ENCODE results near the gene CASP8AP2. TPM values are rescaled to one million over a fixed set of nuclear protein-coding genes. Genes with fewer than 3 reads are reported as not detected.
A peak's percentile ranks its signal among the peaks of the same experiment; 100 is the strongest.

Gene CASP8AP2
- total and polyA plus RNA-seq, 9 of the 15 experiments (the other 6 are each of a cell fraction or from before 2014, with no cell fraction given): 10.6 to 30.0 (median 19.1) TPM

DNA sequence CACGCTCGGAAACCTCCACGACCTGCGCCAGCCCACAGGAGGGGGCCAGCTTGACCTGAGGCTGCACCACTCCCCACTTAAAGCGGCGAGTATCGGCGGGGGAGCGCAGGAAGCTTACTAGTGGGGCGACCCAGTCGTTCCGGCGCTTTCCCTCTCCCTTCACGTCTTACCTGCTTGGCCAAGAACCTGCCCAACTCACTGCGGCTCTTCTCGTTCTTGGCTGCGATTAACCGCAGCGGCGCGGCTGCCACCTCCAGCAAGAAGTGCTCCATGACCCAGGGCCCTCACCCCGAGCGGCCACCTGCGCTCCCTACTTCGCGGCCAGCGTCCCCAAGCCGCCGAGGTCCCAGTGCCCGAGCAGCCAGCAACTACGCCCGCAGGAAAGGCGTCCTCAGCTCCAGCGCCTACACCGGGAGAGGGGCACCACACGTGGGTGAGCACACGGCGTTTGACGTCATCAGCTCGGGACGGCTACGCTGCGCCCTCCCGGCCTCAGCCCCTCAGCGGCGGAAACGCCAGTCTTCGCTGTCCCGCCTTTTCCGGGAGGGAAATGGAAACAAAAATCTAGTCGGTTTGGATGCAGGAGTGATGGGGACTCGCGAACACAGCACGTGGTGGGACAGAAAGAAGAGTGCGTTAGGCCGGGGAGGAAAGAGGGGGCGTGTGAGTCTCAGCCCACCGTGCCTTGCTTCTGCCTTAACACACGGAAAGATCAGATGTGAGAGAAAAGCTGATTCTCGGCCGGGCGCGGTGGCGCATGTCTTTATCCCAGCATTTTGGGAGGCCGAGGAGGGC lies 10.1 kb upstream of the CASP8AP2 start, which contains the start of gene MDN1 (continued):
- TF ChIP-seq, protein P1, sequence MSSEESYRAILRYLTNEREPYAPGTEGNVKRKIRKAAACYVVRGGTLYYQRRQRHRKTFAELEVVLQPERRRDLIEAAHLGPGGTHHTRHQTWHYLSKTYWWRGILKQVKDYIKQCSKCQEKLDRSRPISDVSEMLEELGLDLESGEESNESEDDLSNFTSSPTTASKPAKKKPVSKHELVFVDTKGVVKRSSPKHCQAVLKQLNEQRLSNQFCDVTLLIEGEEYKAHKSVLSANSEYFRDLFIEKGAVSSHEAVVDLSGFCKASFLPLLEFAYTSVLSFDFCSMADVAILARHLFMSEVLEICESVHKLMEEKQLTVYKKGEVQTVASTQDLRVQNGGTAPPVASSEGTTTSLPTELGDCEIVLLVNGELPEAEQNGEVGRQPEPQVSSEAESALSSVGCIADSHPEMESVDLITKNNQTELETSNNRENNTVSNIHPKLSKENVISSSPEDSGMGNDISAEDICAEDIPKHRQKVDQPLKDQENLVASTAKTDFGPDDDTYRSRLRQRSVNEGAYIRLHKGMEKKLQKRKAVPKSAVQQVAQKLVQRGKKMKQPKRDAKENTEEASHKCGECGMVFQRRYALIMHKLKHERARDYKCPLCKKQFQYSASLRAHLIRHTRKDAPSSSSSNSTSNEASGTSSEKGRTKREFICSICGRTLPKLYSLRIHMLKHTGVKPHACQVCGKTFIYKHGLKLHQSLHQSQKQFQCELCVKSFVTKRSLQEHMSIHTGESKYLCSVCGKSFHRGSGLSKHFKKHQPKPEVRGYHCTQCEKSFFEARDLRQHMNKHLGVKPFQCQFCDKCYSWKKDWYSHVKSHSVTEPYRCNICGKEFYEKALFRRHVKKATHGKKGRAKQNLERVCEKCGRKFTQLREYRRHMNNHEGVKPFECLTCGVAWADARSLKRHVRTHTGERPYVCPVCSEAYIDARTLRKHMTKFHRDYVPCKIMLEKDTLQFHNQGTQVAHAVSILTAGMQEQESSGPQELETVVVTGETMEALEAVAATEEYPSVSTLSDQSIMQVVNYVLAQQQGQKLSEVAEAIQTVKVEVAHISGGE (CRISPR knock-in tag; IDR thresholded peaks at IDR 0.05): peak in 1 of 3 experiments; percentile 83; a peak in 2 of 6 replicates
- TF ChIP-seq, protein P2, sequence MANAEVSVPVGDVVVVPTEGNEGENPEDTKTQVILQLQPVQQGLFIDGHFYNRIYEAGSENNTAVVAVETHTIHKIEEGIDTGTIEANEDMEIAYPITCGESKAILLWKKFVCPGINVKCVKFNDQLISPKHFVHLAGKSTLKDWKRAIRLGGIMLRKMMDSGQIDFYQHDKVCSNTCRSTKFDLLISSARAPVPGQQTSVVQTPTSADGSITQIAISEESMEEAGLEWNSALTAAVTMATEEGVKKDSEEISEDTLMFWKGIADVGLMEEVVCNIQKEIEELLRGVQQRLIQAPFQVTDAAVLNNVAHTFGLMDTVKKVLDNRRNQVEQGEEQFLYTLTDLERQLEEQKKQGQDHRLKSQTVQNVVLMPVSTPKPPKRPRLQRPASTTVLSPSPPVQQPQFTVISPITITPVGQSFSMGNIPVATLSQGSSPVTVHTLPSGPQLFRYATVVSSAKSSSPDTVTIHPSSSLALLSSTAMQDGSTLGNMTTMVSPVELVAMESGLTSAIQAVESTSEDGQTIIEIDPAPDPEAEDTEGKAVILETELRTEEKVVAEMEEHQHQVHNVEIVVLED (CRISPR knock-in tag; IDR thresholded peaks at IDR 0.05): peak; percentile 88
- TF ChIP-seq NCOR1 (IDR thresholded peaks at IDR 0.05) (no peak), ZNF165 (CRISPR knock-in tag; IDR thresholded peaks at IDR 0.05; ENCODE audit: borderline replicate concordance) (no peak), ETV6 (IDR thresholded peaks at IDR 0.05; ENCODE audit: borderline replicate concordance in 1 of 2, low read depth in 2 of 2, low read length in 1 of 2) (peak in 1 of 2 experiments; percentile 45; a peak in 1 of 4 replicates), ETV6 (CRISPR knock-in tag; IDR thresholded peaks at IDR 0.05; ENCODE audit: borderline replicate concordance) (no peak; the same call in 1 of the 2 replicates), E2F3 (CRISPR knock-in tag; IDR thresholded peaks at IDR 0.05) (no peak), LEF1 (IDR thresholded peaks at IDR 0.05) (peak; percentile 20; the same call in 1 of the 2 replicates), GTF2F1 (IDR thresholded peaks at IDR 0.05; ENCODE audit: low read depth, low read length) (peak; percentile 58), SRF (CRISPR knock-in tag; IDR thresholded peaks at IDR 0.05) (no peak), TGIF2 (CRISPR knock-in tag; IDR thresholded peaks at IDR 0.05) (peak; percentile 47; the same call in 1 of the 2 replicates), PML (IDR thresholded peaks at IDR 0.05; ENCODE audit: low read length) (peak; percentile 77), ZNF197 (CRISPR knock-in tag; IDR thresholded peaks at IDR 0.05; ENCODE audit: low read depth) (peak; percentile 37; the same call in 1 of the 2 replicates), HCFC1 (IDR thresholded peaks at IDR 0.05; ENCODE audit: low read depth, low read length) (peak; percentile 82), CCAR2 (IDR thresholded peaks at IDR 0.05; ENCODE audit: low read depth, low read length) (no peak)
- TF ChIP-seq, protein P3, sequence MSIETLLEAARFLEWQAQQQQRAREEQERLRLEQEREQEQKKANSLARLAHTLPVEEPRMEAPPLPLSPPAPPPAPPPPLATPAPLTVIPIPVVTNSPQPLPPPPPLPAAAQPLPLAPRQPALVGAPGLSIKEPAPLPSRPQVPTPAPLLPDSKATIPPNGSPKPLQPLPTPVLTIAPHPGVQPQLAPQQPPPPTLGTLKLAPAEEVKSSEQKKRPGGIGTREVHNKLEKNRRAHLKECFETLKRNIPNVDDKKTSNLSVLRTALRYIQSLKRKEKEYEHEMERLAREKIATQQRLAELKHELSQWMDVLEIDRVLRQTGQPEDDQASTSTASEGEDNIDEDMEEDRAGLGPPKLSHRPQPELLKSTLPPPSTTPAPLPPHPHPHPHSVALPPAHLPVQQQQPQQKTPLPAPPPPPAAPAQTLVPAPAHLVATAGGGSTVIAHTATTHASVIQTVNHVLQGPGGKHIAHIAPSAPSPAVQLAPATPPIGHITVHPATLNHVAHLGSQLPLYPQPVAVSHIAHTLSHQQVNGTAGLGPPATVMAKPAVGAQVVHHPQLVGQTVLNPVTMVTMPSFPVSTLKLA (conservative IDR thresholded peaks at IDR 0.05): peak; percentile 99 to 100
- TF ChIP-seq, protein P4, sequence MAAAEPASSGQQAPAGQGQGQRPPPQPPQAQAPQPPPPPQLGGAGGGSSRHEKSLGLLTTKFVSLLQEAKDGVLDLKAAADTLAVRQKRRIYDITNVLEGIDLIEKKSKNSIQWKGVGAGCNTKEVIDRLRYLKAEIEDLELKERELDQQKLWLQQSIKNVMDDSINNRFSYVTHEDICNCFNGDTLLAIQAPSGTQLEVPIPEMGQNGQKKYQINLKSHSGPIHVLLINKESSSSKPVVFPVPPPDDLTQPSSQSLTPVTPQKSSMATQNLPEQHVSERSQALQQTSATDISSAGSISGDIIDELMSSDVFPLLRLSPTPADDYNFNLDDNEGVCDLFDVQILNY (CRISPR knock-in tag; IDR thresholded peaks at IDR 0.05): peak; percentile 74; the same call in 1 of the 2 replicates
- TF ChIP-seq, protein P5, sequence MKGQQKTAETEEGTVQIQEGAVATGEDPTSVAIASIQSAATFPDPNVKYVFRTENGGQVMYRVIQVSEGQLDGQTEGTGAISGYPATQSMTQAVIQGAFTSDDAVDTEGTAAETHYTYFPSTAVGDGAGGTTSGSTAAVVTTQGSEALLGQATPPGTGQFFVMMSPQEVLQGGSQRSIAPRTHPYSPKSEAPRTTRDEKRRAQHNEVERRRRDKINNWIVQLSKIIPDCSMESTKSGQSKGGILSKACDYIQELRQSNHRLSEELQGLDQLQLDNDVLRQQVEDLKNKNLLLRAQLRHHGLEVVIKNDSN (CRISPR knock-in tag; IDR thresholded peaks at IDR 0.05): peak; percentile 93

Measured in K562 (cell line).